CD14-positive monocyte (primary cell): ENCODE data around the gene NLRP9. TPM values are rescaled to one million over a fixed set of nuclear protein-coding genes. Genes with fewer than 3 reads are reported as not detected.

Experiments used
- DNase-seq, 3 donors: peaks; one replicate each; pipeline ENCODE4 v3.0.0-alpha.2; 2011 to 2022
- H2AFZ ChIP-seq: 2 replicates; pipeline ENCODE4 v1.6.0; 2012; ENCODE audit warnings: mild to moderate bottlenecking, low read depth, low read length, inconsistent platforms; ENCODE audit not compliant: insufficient read depth, poor library complexity, severe bottlenecking
- H3K27ac ChIP-seq, 2 donors: 1 replicate in 1 of 2; 2 replicates in 1 of 2; pipeline ENCODE4 v1.5.1; 2012 to 2013; ENCODE audit warnings: low read length in 2 of 2, control low read depth in 1 of 2, inconsistent platforms in 1 of 2, low read depth in 1 of 2, mild to moderate bottlenecking in 1 of 2
- H3K27me3 ChIP-seq, 2 donors: one replicate each; pipeline versions ENCODE4 v1.6.0 to v1.6.1; 2011 to 2013; ENCODE audit warnings: low read length in 2 of 2; ENCODE audit not compliant: control insufficient read depth in 2 of 2, insufficient read depth in 2 of 2
- H3K36me3 ChIP-seq, 2 donors: replicated peaks in 1 of 2; 1 replicate in 1 of 2; 2 replicates in 1 of 2; pipeline versions ENCODE4 v1.5.1 to v1.6.1; 2012 to 2013; ENCODE audit warnings: low read length in 2 of 2, control low read depth in 1 of 2, inconsistent platforms in 1 of 2, mild to moderate bottlenecking in 1 of 2; ENCODE audit not compliant: insufficient read depth in 2 of 2, control insufficient read depth in 1 of 2
- H3K4me1 ChIP-seq, 2 donors: 1 replicate in 1 of 2; 2 replicates in 1 of 2; pipeline versions ENCODE4 v1.5.1 to v1.6.1; 2012 to 2013; ENCODE audit warnings: low read length in 2 of 2, control low read depth in 1 of 2, inconsistent platforms in 1 of 2, mild to moderate bottlenecking in 1 of 2, moderate library complexity in 1 of 2; ENCODE audit not compliant: insufficient read depth in 2 of 2, control insufficient read depth in 1 of 2
- H3K4me2 ChIP-seq: replicated peaks from 2 replicates; pipeline ENCODE3; 2012; ENCODE audit warnings: low read length, moderate library complexity, mild to moderate bottlenecking; ENCODE audit not compliant: poor library complexity, severe bottlenecking; ENCODE audit errors: extremely low read depth
- H3K4me3 ChIP-seq, 3 experiments: fragments of 200-600 bp in 1 of 3; sonication (generic) in 1 of 3; replicated peaks in 1 of 3; 1 replicate in 2 of 3; 2 replicates in 1 of 3; pipeline ENCODE4 v1.5.1; 2011 to 2013; ENCODE audit warnings: low read length in 3 of 3, mild to moderate bottlenecking in 3 of 3, control low read depth in 2 of 3, low read depth in 2 of 3, inconsistent platforms in 1 of 3, moderate library complexity in 1 of 3
- H3K79me2 ChIP-seq: 2 replicates; pipeline ENCODE4 v1.6.0; 2012; ENCODE audit warnings: mild to moderate bottlenecking, control low read depth, inconsistent platforms, low read length, moderate library complexity; ENCODE audit not compliant: insufficient read depth
- H3K9ac ChIP-seq: 2 replicates; pipeline ENCODE4 v1.6.0; 2017; ENCODE audit warnings: low read length, mild to moderate bottlenecking; ENCODE audit not compliant: insufficient read depth, poor library complexity, severe bottlenecking
- H3K9me3 ChIP-seq, 2 donors: replicated peaks in 1 of 2; 1 replicate in 1 of 2; 2 replicates in 1 of 2; pipeline versions ENCODE4 v1.5.1 to v1.6.1; 2012 to 2013; ENCODE audit warnings: low read length in 2 of 2, control low read depth in 1 of 2; ENCODE audit not compliant: control insufficient read depth in 1 of 2, insufficient read depth in 1 of 2
- H4K20me1 ChIP-seq: 2 replicates; pipeline ENCODE4 v1.6.0; 2012; ENCODE audit warnings: mild to moderate bottlenecking, low read length, control low read depth, moderate library complexity; ENCODE audit not compliant: insufficient read depth
- H3K27ac Mint-ChIP-seq, 7 donors: one replicate each; pipeline ENCODE4 v1.8.0; 2020; ENCODE audit warnings: mild to moderate bottlenecking in 7 of 7, mixed read lengths in 7 of 7, moderate library complexity in 6 of 7, inconsistent platforms in 2 of 7
- H3K27me3 Mint-ChIP-seq, 3 donors: one replicate each; pipeline ENCODE4 v1.8.0; 2021 to 2022; ENCODE audit warnings: low read depth in 3 of 3, mild to moderate bottlenecking in 3 of 3, mixed read lengths in 3 of 3, moderate library complexity in 3 of 3, inconsistent platforms in 1 of 3
- H3K36me3 Mint-ChIP-seq, 2 donors: one replicate each; pipeline ENCODE4 v1.8.0; 2020; ENCODE audit warnings: mixed read lengths in 2 of 2, inconsistent platforms in 1 of 2, mild to moderate bottlenecking in 1 of 2
- H3K4me1 Mint-ChIP-seq: one replicate; pipeline ENCODE4 v1.8.0; 2020; ENCODE audit warnings: mild to moderate bottlenecking, mixed read lengths
- H3K4me3 Mint-ChIP-seq, 2 donors: one replicate each; pipeline ENCODE4 v1.8.0; 2020; ENCODE audit warnings: mild to moderate bottlenecking in 2 of 2, mixed read lengths in 2 of 2, moderate library complexity in 1 of 2
- H3K9me3 Mint-ChIP-seq, 7 donors: one replicate each; pipeline ENCODE4 v1.8.0; 2020 to 2022; ENCODE audit warnings: mixed read lengths in 7 of 7, mild to moderate bottlenecking in 6 of 7, moderate library complexity in 6 of 7, inconsistent platforms in 2 of 7
- WGBS: methylation state at CpG from one replicate; pipeline ENCODE4 v1.1.5; 2013; ENCODE audit warnings: missing lambda C conversion rate; ENCODE audit not compliant: insufficient coverage; 5-methylcytosine and 5-hydroxymethylcytosine counted together
- intact Hi-C, 2 donors: fragments of 100-400 bp; cut with micrococcal nuclease; formaldehyde crosslinking; loops; one replicate each; pipeline versions ENCODE4 v1.15.0 to v1.15.1; 2023
- polyA plus RNA-seq, 3 donors: library from polyadenylated mRNA; depleted of rRNA in 1 of 3; unstranded in 2 of 3; stranded (reverse) in 1 of 3; fragments of 300-500 nt in 2 of 3; fragments of >200 nt in 1 of 3; fragmentation: Illumina TruSeq in 2 of 3; gene quantifications; 1 replicate in 2 of 3; 2 replicates in 1 of 3; pipeline ENCODE4 v1.2.3, GENCODE V29; 2012 to 2021
- TF ChIP-seq, protein P1 (sequence below): fragments of 200-600 bp; IDR thresholded peaks from one replicate; pipeline ENCODE4 v1.8.0; 2022; ENCODE audit warnings: antibody characterized with exemption, mild to moderate bottlenecking

NLRP9 gene
- polyA plus RNA-seq, 3 donors = not detected

DNA sequence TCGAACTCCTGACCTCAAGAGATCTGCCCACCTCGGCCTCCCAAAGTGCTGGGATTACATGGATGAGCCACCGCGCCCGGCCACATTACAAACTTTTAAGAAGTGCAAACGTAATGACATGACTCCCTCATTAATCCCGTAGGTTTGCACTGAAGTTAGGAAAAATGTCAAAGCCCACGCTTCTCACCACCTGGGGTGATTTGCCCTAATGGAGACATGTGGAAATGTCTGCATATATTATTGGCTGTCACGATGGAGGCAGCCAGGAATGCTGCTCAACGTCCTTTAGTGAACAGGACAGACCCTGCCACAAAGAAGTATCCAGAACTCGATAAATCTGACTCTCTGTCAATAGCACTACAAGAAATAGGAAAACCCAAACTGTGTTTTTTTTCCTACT, 21.0 kb downstream of the NLRP9 start:
- no peak overlapping the region for H2AFZ ChIP-seq
- Mint-ChIP-seq H3K9me3 (peaks cover 23 to 58% (median 44%) of the 10 kb centered on the region in 7 donors), H3K27me3 (peaks cover 3 to 11% (median 4%) of the 10 kb centered on the region in 3 donors), H3K27ac (no peak overlapping the region), H3K4me1 (no peaks in the 10 kb centered on the region), H3K36me3 (no peaks in the 10 kb centered on the region), H3K4me3 (no peak overlapping the region)
- TF ChIP-seq, protein P1, sequence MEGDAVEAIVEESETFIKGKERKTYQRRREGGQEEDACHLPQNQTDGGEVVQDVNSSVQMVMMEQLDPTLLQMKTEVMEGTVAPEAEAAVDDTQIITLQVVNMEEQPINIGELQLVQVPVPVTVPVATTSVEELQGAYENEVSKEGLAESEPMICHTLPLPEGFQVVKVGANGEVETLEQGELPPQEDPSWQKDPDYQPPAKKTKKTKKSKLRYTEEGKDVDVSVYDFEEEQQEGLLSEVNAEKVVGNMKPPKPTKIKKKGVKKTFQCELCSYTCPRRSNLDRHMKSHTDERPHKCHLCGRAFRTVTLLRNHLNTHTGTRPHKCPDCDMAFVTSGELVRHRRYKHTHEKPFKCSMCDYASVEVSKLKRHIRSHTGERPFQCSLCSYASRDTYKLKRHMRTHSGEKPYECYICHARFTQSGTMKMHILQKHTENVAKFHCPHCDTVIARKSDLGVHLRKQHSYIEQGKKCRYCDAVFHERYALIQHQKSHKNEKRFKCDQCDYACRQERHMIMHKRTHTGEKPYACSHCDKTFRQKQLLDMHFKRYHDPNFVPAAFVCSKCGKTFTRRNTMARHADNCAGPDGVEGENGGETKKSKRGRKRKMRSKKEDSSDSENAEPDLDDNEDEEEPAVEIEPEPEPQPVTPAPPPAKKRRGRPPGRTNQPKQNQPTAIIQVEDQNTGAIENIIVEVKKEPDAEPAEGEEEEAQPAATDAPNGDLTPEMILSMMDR = no peak
- H3K9ac ChIP-seq = no peak overlapping the region
- H3K27ac ChIP-seq = no peak overlapping the region
- intact Hi-C loops = no loop called here
- H3K4me1 ChIP-seq = no peaks in the 10 kb centered on the region
- H3K79me2 ChIP-seq = no peaks in the 10 kb centered on the region
- H3K9me3 ChIP-seq = peaks cover 28 to 30% of the 10 kb centered on the region in 2 donors
- H3K27me3 ChIP-seq = no peaks in the 10 kb centered on the region
- 76% methylated on average over 5 of the region's 11 CpGs for WGBS
- no peaks in the 10 kb centered on the region for H3K36me3 ChIP-seq
- no peaks in the 10 kb centered on the region for H4K20me1 ChIP-seq
- DNase-seq = no peak
- no peak overlapping the region for H3K4me3 ChIP-seq
- no peak overlapping the region for H3K4me2 ChIP-seq

- H3K9me3 Mint-ChIP-seq = peaks cover 19 to 51% (median 39%) of the 10 kb centered on the region in 7 donors
- Histone ChIP-seq H4K20me1 (no peaks in the 10 kb centered on the region), H3K9ac (no peak overlapping the region), H3K4me1 (no peaks in the 10 kb centered on the region), H2AFZ (no peak overlapping the region), H3K4me2 (no peak overlapping the region), H3K36me3 (no peaks in the 10 kb centered on the region), H3K27ac (no peak overlapping the region), H3K4me3 (no peak overlapping the region), H3K27me3 (no peaks in the 10 kb centered on the region), H3K79me2 (no peaks in the 10 kb centered on the region), H3K9me3 (peaks cover 23 to 24% of the 10 kb centered on the region in 2 donors)
- H3K4me3 Mint-ChIP-seq = no peak overlapping the region
- no peak for DNase-seq
- 91% methylated on average over 15 of the region's 15 CpGs for WGBS
- no peaks in the 10 kb centered on the region for H3K36me3 Mint-ChIP-seq
- TF ChIP-seq, protein P1 = no peak
- H3K27me3 Mint-ChIP-seq = peaks cover 7 to 10% (median 7%) of the 10 kb centered on the region in 3 donors
- H3K27ac Mint-ChIP-seq = peak overlapping the region in 1 of 7 donors; percentile 60
- no peaks in the 10 kb centered on the region for H3K4me1 Mint-ChIP-seq
- intact Hi-C loops = no loop called here
These were observed 21.7 kb downstream of the NLRP9 start for GRCh38 chr19:55716531-55716930.
